HepG2 (cell line): ENCODE data around the gene RAB34. TPM values are rescaled to one million over a fixed set of nuclear protein-coding genes. Genes with fewer than 3 reads are reported as not detected.

Source experiments
- AGO1 ChIP-seq: fragments of 200-400 bp; formaldehyde crosslinking; IDR thresholded peaks from 2 replicates; pipeline ENCODE4 v1.6.1; 2017; ENCODE audit warnings: mild to moderate bottlenecking, low read depth, low read length, moderate library complexity; ENCODE audit not compliant: poor library complexity, severe bottlenecking
- AHDC1 ChIP-seq: sonication (generic); formaldehyde crosslinking; IDR thresholded peaks from 2 replicates; pipeline ENCODE4 v1.5.1; 2020; ENCODE audit warnings: mild to moderate bottlenecking, missing genetic modification reagents, borderline replicate concordance
- ATRX ChIP-seq: sonication (generic); formaldehyde crosslinking; IDR thresholded peaks from 2 replicates; pipeline ENCODE4 v1.4.0; 2020; ENCODE audit warnings: missing genetic modification reagents, borderline replicate concordance
- CENPBD1 ChIP-seq: sonication (generic); formaldehyde crosslinking; IDR thresholded peaks from 2 replicates; pipeline ENCODE4 v1.8.0; 2022; ENCODE audit warnings: missing genetic modification reagents, low read depth, mild to moderate bottlenecking, borderline replicate concordance
- MXI1 ChIP-seq: IDR thresholded peaks from 3 replicates; pipeline ENCODE4 v1.6.1; 2012; ENCODE audit warnings: low read depth, low read length, inconsistent platforms, borderline replicate concordance
- MYC ChIP-seq: sonication (generic); formaldehyde crosslinking; IDR thresholded peaks from 2 replicates; pipeline ENCODE4 v1.9.0; 2021; ENCODE audit warnings: missing genetic modification reagents, borderline replicate concordance
- NFE2L2 ChIP-seq: fragments of 150-350 bp; IDR thresholded peaks from 2 replicates; pipeline ENCODE4 v1.6.1; 2014; ENCODE audit warnings: low read length
- NFIB ChIP-seq: sonication (generic); formaldehyde crosslinking; IDR thresholded peaks from 2 replicates; pipeline ENCODE4 v1.9.0; 2021; ENCODE audit warnings: missing genetic modification reagents, mild to moderate bottlenecking, borderline replicate concordance
- RXRB ChIP-seq: IDR thresholded peaks from 2 replicates; pipeline ENCODE4 v1.6.1; 2016; ENCODE audit warnings: borderline replicate concordance, missing genetic modification reagents, missing compliant biosample characterization
- SMARCC2 ChIP-seq: fragments of 450-650 bp; IDR thresholded peaks from 2 replicates; pipeline ENCODE4 v1.6.1; 2017; ENCODE audit warnings: antibody characterized with exemption, mild to moderate bottlenecking
- ZMAT5 ChIP-seq: sonication (generic); formaldehyde crosslinking; IDR thresholded peaks from 2 replicates; pipeline ENCODE4 v1.5.0; 2020; ENCODE audit warnings: mild to moderate bottlenecking, low read depth, missing genetic modification reagents, borderline replicate concordance
- ZNF543 ChIP-seq: sonication (generic); formaldehyde crosslinking; IDR thresholded peaks from 2 replicates; pipeline ENCODE4 v1.4.0; 2020; ENCODE audit warnings: mild to moderate bottlenecking, missing genetic modification reagents
- ZNF597 ChIP-seq: sonication (generic); formaldehyde crosslinking; IDR thresholded peaks from 2 replicates; pipeline ENCODE4 v1.5.0; 2020; ENCODE audit warnings: missing genetic modification reagents
- ZNF609 ChIP-seq: sonication (generic); formaldehyde crosslinking; IDR thresholded peaks from 2 replicates; pipeline ENCODE4 v1.4.0; 2020; ENCODE audit warnings: mild to moderate bottlenecking, missing genetic modification reagents, borderline replicate concordance
- ZNF768 ChIP-seq: sonication (generic); formaldehyde crosslinking; IDR thresholded peaks from 2 replicates; pipeline ENCODE4 v1.4.0; 2020; ENCODE audit warnings: missing genetic modification reagents
- polyA plus RNA-seq, 8 experiments: library from polyadenylated mRNA; depleted of rRNA in 3 of 8; stranded (reverse) in 7 of 8; unstranded in 1 of 8; fragments of >200 nt; fragmentation: Illumina TruSeq in 4 of 8; extraction: Trizol in 4 of 8; gene quantifications; 2 replicates each; pipeline versions ENCODE4 v1.2.1 to v1.2.3, GENCODE V29; 2011 to 2016; ENCODE audit warnings: low read depth in 4 of 8, missing spikeins in 1 of 8, mixed read lengths in 1 of 8; ENCODE audit not compliant: insufficient read depth in 1 of 8
- total RNA-seq, 5 experiments: library from RNA; depleted of rRNA; stranded (reverse); fragments of >200 nt; fragmentation: Illumina TruSeq; extraction: Trizol; gene quantifications; 2 replicates each; pipeline ENCODE4 v1.2.3, GENCODE V29; 2016; ENCODE audit warnings: low read depth in 1 of 5

Gene RAB34
- total and polyA plus RNA-seq, 2 of the 13 experiments (the other 11 are each of a cell fraction or from before 2014, with no cell fraction given) = 0.49 TPM; not detected in 1

GRCh38 chr17:28726627-28727491 lies 9.2 kb upstream of the RAB34 start (continued):
- TF ChIP-seq ZNF609 (peak; percentile 65; the same call in 1 of the 2 replicates), ZNF768 (CRISPR knock-in tag) (no peak), ZMAT5 (CRISPR knock-in tag) (no peak), NFE2L2 (no peak), AGO1 (no peak), MXI1 (peak; percentile 64; the same call in 1 of the 3 replicates), CENPBD1 (CRISPR knock-in tag) (no peak), NFIB (CRISPR knock-in tag) (no peak), MYC (CRISPR knock-in tag) (peak; percentile 87), ATRX (CRISPR knock-in tag) (no peak), ZNF543 (CRISPR knock-in tag) (no peak), AHDC1 (CRISPR knock-in tag) (no peak), RXRB (CRISPR knock-in tag) (no peak; the same call in 1 of the 2 replicates), ZNF597 (CRISPR knock-in tag) (no peak), SMARCC2 (no peak)
